HG03039 (cell line): Measurements from ENCODE around the gene HS3ST3B1.

Experiments used
- ATAC-seq: cut with Tn5 transposase; IDR thresholded peaks from one replicate; pipeline ENCODE4 v1.9.1; 2021; ENCODE audit warnings: mild to moderate bottlenecking, moderate library complexity; ENCODE audit not compliant: unreplicated experiment

HS3ST3B1 gene

GRCh38 chr17:14398766-14399165, 97.9 kb downstream of the HS3ST3B1 start:
- ATAC-seq: no peak
